Measurements from ENCODE around the gene IL31RA.

Gene IL31RA

GRCh38 chr5:55914971-55915370 lies 63.8 kb downstream of the IL31RA start:
- Histone ChIP-seq H3K9me3 (ENCODE audit: control insufficient read depth, low read length) (no peaks in the 10 kb centered on the region), H3K36me3 (ENCODE audit: control insufficient read depth, insufficient read depth, low read length) (no peaks in the 10 kb centered on the region), H3K4me3 (ENCODE audit: extremely low read depth, insufficient read depth, low read length, poor library complexity, severe bottlenecking) (no peak overlapping the region), H3K27ac (ENCODE audit: low read depth, low read length, severe bottlenecking) (no peak overlapping the region), H3K4me1 (ENCODE audit: control insufficient read depth, insufficient read depth, low read length, poor library complexity, severe bottlenecking) (peaks cover 10% of the 10 kb centered on the region)
- 88 to 94% methylated on average over 1 to 2 of the region's 2 CpGs for WGBS, 2 experiments (ENCODE audit: insufficient coverage in 2 of 2)

GRCh38 chr5:55915783-55916182 lies 64.6 kb downstream of the IL31RA start:
- H3K4me3 ChIP-seq (ENCODE audit: extremely low read depth, insufficient read depth, low read length, poor library complexity, severe bottlenecking): no peak overlapping the region
- no peak overlapping the region for H3K27ac ChIP-seq (ENCODE audit: low read depth, low read length, severe bottlenecking)
- 85 to 86% methylated on average over 2 of the region's 3 CpGs for WGBS, 2 experiments (ENCODE audit: insufficient coverage in 2 of 2)
- H3K9me3 ChIP-seq (ENCODE audit: control insufficient read depth, low read length): no peaks in the 10 kb centered on the region
- H3K36me3 ChIP-seq (ENCODE audit: control insufficient read depth, insufficient read depth, low read length): no peaks in the 10 kb centered on the region
- peaks cover 10% of the 10 kb centered on the region for H3K4me1 ChIP-seq (ENCODE audit: control insufficient read depth, insufficient read depth, low read length, poor library complexity, severe bottlenecking)

- Histone ChIP-seq H3K4me3 (ENCODE audit: extremely low read depth, insufficient read depth, low read length, poor library complexity, severe bottlenecking) (no peak overlapping the region), H3K27ac (ENCODE audit: low read depth, low read length, severe bottlenecking) (no peak overlapping the region), H3K4me1 (ENCODE audit: control insufficient read depth, insufficient read depth, low read length, poor library complexity, severe bottlenecking) (peaks cover 10% of the 10 kb centered on the region), H3K36me3 (ENCODE audit: control insufficient read depth, insufficient read depth, low read length) (no peaks in the 10 kb centered on the region), H3K9me3 (ENCODE audit: control insufficient read depth, low read length) (no peaks in the 10 kb centered on the region)
- 84 to 85% methylated on average over 10 of the region's 10 CpGs for WGBS, 2 experiments (ENCODE audit: insufficient coverage in 2 of 2)
Measured at GRCh38 chr5:55916986-55917385, 65.8 kb downstream of the IL31RA start.

- 77 to 85% methylated on average over 4 of the region's 5 CpGs for WGBS, 2 experiments (ENCODE audit: insufficient coverage in 2 of 2)
- no peak overlapping the region for H3K27ac ChIP-seq (ENCODE audit: low read depth, low read length, severe bottlenecking)
- peaks cover 10% of the 10 kb centered on the region for H3K4me1 ChIP-seq (ENCODE audit: control insufficient read depth, insufficient read depth, low read length, poor library complexity, severe bottlenecking)
- H3K36me3 ChIP-seq (ENCODE audit: control insufficient read depth, insufficient read depth, low read length): no peaks in the 10 kb centered on the region
- no peaks in the 10 kb centered on the region for H3K9me3 ChIP-seq (ENCODE audit: control insufficient read depth, low read length)
- H3K4me3 ChIP-seq (ENCODE audit: extremely low read depth, insufficient read depth, low read length, poor library complexity, severe bottlenecking): no peak overlapping the region
Measured at GRCh38 chr5:55917402-55918086, 66.4 kb downstream of the IL31RA start.

- no peak overlapping the region for H3K4me3 ChIP-seq (ENCODE audit: extremely low read depth, insufficient read depth, low read length, poor library complexity, severe bottlenecking)
- H3K27ac ChIP-seq (ENCODE audit: low read depth, low read length, severe bottlenecking): no peak overlapping the region
- no peaks in the 10 kb centered on the region for H3K36me3 ChIP-seq (ENCODE audit: control insufficient read depth, insufficient read depth, low read length)
- H3K4me1 ChIP-seq (ENCODE audit: control insufficient read depth, insufficient read depth, low read length, poor library complexity, severe bottlenecking): peaks cover 12% of the 10 kb centered on the region
- WGBS, 2 experiments (ENCODE audit: insufficient coverage in 2 of 2): 92 to 93% methylated on average over 12 to 14 of the region's 17 CpGs
- H3K9me3 ChIP-seq (ENCODE audit: control insufficient read depth, low read length): no peaks in the 10 kb centered on the region
Measured at GRCh38 chr5:55918087-55919035, 67.2 kb downstream of the IL31RA start.

- 96 to 100% methylated on average over 3 of the region's 3 CpGs for WGBS, 2 experiments (ENCODE audit: insufficient coverage in 2 of 2)
- Histone ChIP-seq H3K4me1 (ENCODE audit: control insufficient read depth, insufficient read depth, low read length, poor library complexity, severe bottlenecking) (peaks cover 11% of the 10 kb centered on the region), H3K9me3 (ENCODE audit: control insufficient read depth, low read length) (no peaks in the 10 kb centered on the region), H3K36me3 (ENCODE audit: control insufficient read depth, insufficient read depth, low read length) (no peaks in the 10 kb centered on the region), H3K4me3 (ENCODE audit: extremely low read depth, insufficient read depth, low read length, poor library complexity, severe bottlenecking) (no peak overlapping the region), H3K27ac (ENCODE audit: low read depth, low read length, severe bottlenecking) (no peak overlapping the region)
Measured at GRCh38 chr5:55919625-55920024, 68.5 kb downstream of the IL31RA start.

- Histone ChIP-seq H3K4me3 (ENCODE audit: extremely low read depth, insufficient read depth, low read length, poor library complexity, severe bottlenecking) (no peak overlapping the region), H3K36me3 (ENCODE audit: control insufficient read depth, insufficient read depth, low read length) (no peaks in the 10 kb centered on the region), H3K27ac (ENCODE audit: low read depth, low read length, severe bottlenecking) (no peak overlapping the region), H3K9me3 (ENCODE audit: control insufficient read depth, low read length) (no peaks in the 10 kb centered on the region), H3K4me1 (ENCODE audit: control insufficient read depth, insufficient read depth, low read length, poor library complexity, severe bottlenecking) (peaks cover 11% of the 10 kb centered on the region)
- WGBS, 2 experiments (ENCODE audit: insufficient coverage in 2 of 2): 87 to 94% methylated on average over 2 to 5 of the region's 5 CpGs
Measured at GRCh38 chr5:55920784-55921183, 69.6 kb downstream of the IL31RA start.

GRCh38 chr5:55921617-55922016 lies 70.5 kb downstream of the IL31RA start:
- Histone ChIP-seq H3K4me3 (ENCODE audit: extremely low read depth, insufficient read depth, low read length, poor library complexity, severe bottlenecking) (no peak overlapping the region), H3K4me1 (ENCODE audit: control insufficient read depth, insufficient read depth, low read length, poor library complexity, severe bottlenecking) (peaks cover 11% of the 10 kb centered on the region), H3K9me3 (ENCODE audit: control insufficient read depth, low read length) (no peaks in the 10 kb centered on the region), H3K27ac (ENCODE audit: low read depth, low read length, severe bottlenecking) (no peak overlapping the region), H3K36me3 (ENCODE audit: control insufficient read depth, insufficient read depth, low read length) (no peaks in the 10 kb centered on the region)
- WGBS, 2 experiments (ENCODE audit: insufficient coverage in 2 of 2): 94 to 96% methylated on average over 4 of the region's 4 CpGs

- H3K4me1 ChIP-seq (ENCODE audit: control insufficient read depth, insufficient read depth, low read length, poor library complexity, severe bottlenecking): peaks cover 6% of the 10 kb centered on the region
- no peaks in the 10 kb centered on the region for H3K9me3 ChIP-seq (ENCODE audit: control insufficient read depth, low read length)
- 70 to 73% methylated on average over 14 to 17 of the region's 17 CpGs for WGBS, 2 experiments (ENCODE audit: insufficient coverage in 2 of 2)
- no peaks in the 10 kb centered on the region for H3K36me3 ChIP-seq (ENCODE audit: control insufficient read depth, insufficient read depth, low read length)
- H3K27ac ChIP-seq (ENCODE audit: low read depth, low read length, severe bottlenecking): peak overlapping the region; percentile 55
- no peak overlapping the region for H3K4me3 ChIP-seq (ENCODE audit: extremely low read depth, insufficient read depth, low read length, poor library complexity, severe bottlenecking)
Measured at GRCh38 chr5:55923177-55923771, 72.1 kb downstream of the IL31RA start.

GRCh38 chr5:55923865-55924500 lies 72.8 kb downstream of the IL31RA start:
- H3K9me3 ChIP-seq (ENCODE audit: control insufficient read depth, low read length): no peaks in the 10 kb centered on the region
- H3K4me1 ChIP-seq (ENCODE audit: control insufficient read depth, insufficient read depth, low read length, poor library complexity, severe bottlenecking): peaks cover 6% of the 10 kb centered on the region
- no peaks in the 10 kb centered on the region for H3K36me3 ChIP-seq (ENCODE audit: control insufficient read depth, insufficient read depth, low read length)
- H3K4me3 ChIP-seq (ENCODE audit: extremely low read depth, insufficient read depth, low read length, poor library complexity, severe bottlenecking): no peak overlapping the region
- WGBS, 2 experiments (ENCODE audit: insufficient coverage in 2 of 2): 92 to 98% methylated on average over 6 to 8 of the region's 9 CpGs
- no peak overlapping the region for H3K27ac ChIP-seq (ENCODE audit: low read depth, low read length, severe bottlenecking)
